Lower leg skin (tissue), 3 donors: Measurements from ENCODE around the gene NOX5.

Experiments used
- POLR2A ChIP-seq, 2 donors: fragments of 450-650 bp; IDR thresholded peaks; one replicate each; pipeline ENCODE4 v1.6.1; 2016 to 2017; ENCODE audit warnings: antibody characterized with exemption in 2 of 2, mild to moderate bottlenecking in 1 of 2, moderate library complexity in 1 of 2
- TF ChIP-seq, protein P1 (sequence below), 3 donors: fragments of 450-650 bp; IDR thresholded peaks; one replicate each; pipeline ENCODE4 v1.5.1; 2016; ENCODE audit warnings: antibody characterized with exemption in 3 of 3, mild to moderate bottlenecking in 3 of 3, moderate library complexity in 2 of 3

DNA sequence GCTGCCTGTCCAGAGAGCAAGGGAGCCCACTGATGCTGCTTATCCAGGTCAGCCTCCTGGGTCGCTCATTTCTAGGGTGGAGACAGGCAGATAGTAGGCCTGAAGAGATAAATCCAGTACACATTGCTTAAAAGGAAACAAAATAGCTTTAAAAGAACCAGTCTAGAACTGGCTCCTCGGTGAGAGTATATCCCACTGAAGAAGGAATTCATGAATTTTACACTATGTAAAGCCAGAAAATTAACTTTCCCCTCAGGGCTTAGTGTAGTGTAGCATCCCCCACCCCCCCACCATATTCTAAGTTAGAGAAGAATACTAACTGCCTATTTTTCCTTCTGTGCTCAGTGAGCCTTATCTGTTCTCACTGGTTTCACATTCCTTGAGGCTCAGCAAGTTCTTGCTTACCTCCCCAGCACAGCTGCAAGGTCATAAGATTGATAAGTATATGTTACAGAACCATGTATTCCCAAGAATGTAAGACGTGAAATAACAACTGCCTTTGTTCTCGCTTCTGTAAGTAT is 30.5 kb upstream of the NOX5 start:
- TF ChIP-seq, protein P1, sequence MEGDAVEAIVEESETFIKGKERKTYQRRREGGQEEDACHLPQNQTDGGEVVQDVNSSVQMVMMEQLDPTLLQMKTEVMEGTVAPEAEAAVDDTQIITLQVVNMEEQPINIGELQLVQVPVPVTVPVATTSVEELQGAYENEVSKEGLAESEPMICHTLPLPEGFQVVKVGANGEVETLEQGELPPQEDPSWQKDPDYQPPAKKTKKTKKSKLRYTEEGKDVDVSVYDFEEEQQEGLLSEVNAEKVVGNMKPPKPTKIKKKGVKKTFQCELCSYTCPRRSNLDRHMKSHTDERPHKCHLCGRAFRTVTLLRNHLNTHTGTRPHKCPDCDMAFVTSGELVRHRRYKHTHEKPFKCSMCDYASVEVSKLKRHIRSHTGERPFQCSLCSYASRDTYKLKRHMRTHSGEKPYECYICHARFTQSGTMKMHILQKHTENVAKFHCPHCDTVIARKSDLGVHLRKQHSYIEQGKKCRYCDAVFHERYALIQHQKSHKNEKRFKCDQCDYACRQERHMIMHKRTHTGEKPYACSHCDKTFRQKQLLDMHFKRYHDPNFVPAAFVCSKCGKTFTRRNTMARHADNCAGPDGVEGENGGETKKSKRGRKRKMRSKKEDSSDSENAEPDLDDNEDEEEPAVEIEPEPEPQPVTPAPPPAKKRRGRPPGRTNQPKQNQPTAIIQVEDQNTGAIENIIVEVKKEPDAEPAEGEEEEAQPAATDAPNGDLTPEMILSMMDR (IDR thresholded peaks at IDR 0.05), result no peak
- no peak for TF ChIP-seq POLR2A (IDR thresholded peaks at IDR 0.05)
